ENCODE results near the gene KHNYN.

- TF ChIP-seq CTCF (conservative IDR thresholded peaks at IDR 0.05 in 1 of 2, IDR thresholded peaks at IDR 0.05 in 1 of 2; ENCODE audit: extremely low read depth in 1 of 2, insufficient read depth in 1 of 2, low read depth in 1 of 2, low read length in 2 of 2) (no peak), EZH2 (IDR thresholded peaks at IDR 0.05; ENCODE audit: borderline replicate concordance, low read length) (no peak)
These were observed 31.5 kb upstream of the KHNYN start for GRCh38 chr14:24398293-24398652.

Measured in mammary epithelial cell (primary cell).